Fibroblast of skin of back (primary cell): ENCODE measurements around the gene RREB1. TPM values are rescaled to one million over a fixed set of nuclear protein-coding genes. Genes with fewer than 3 reads are reported as not detected.
A peak's percentile ranks its signal among the peaks of the same experiment; 100 is the strongest.

Experiments used
- DNase-seq: peaks from one replicate; pipeline ENCODE4 v3.0.0-alpha.2; 2013
- polyA plus RNA-seq, 2 experiments: library from polyadenylated mRNA; unstranded; fragments of 120-200 nt; gene quantifications; one replicate each; pipeline ENCODE4 v1.2.1, GENCODE V29; 2013; ENCODE audit not compliant: insufficient read length in 2 of 2

RREB1 gene
- polyA plus RNA-seq (2013, experiment 1 of 2; ENCODE audit: insufficient read length): 11.1 TPM
- 10.5 TPM for polyA plus RNA-seq (2013, experiment 2 of 2; ENCODE audit: insufficient read length)

GRCh38 chr6:7107578-7108195, at the start of gene RREB1:
Gene RREB1, plus strand, starts transcription at chr6:7107961. Its CDS starts 73,951 bp downstream, at chr6:7181912.
- DNase-seq: peak; percentile 78

GRCh38 chr6:7058250-7058923, 49.4 kb upstream of the RREB1 start:
- DNase-seq: peak; percentile 95

- no peak for DNase-seq
These were observed 46.8 kb upstream of the RREB1 start for GRCh38 chr6:7060769-7061516.

GRCh38 chr6:7062451-7063162, 45.2 kb upstream of the RREB1 start:
- DNase-seq: no peak

GRCh38 chr6:7067305-7067704, 40.5 kb upstream of the RREB1 start:
- DNase-seq: no peak

- DNase-seq: no peak
These were observed 36.4 kb upstream of the RREB1 start for GRCh38 chr6:7071405-7071804.

GRCh38 chr6:7073082-7073820, 34.5 kb upstream of the RREB1 start:
- no peak for DNase-seq

GRCh38 chr6:7073821-7074525, 33.8 kb upstream of the RREB1 start:
- no peak for DNase-seq

GRCh38 chr6:7074870-7075269, 32.9 kb upstream of the RREB1 start:
- DNase-seq: no peak

GRCh38 chr6:7075341-7076000, 32.3 kb upstream of the RREB1 start:
- DNase-seq: no peak

GRCh38 chr6:7077856-7078255, 29.9 kb upstream of the RREB1 start:
- no peak for DNase-seq

GRCh38 chr6:7078856-7079255, 28.9 kb upstream of the RREB1 start:
- no peak for DNase-seq

- no peak for DNase-seq
These were observed 27.4 kb upstream of the RREB1 start for GRCh38 chr6:7080311-7080710.

GRCh38 chr6:7085911-7086310, 21.9 kb upstream of the RREB1 start:
- peak; percentile 31 for DNase-seq

GRCh38 chr6:7086488-7086887, 21.3 kb upstream of the RREB1 start:
- DNase-seq: peak; percentile 18

- DNase-seq: peak; percentile 29
These were observed 20.7 kb upstream of the RREB1 start for GRCh38 chr6:7087066-7087465.

- DNase-seq: no peak
These were observed 20.2 kb upstream of the RREB1 start for GRCh38 chr6:7087491-7087979.

GRCh38 chr6:7088076-7088742, 19.6 kb upstream of the RREB1 start:
- DNase-seq: no peak

GRCh38 chr6:7098993-7099392, 8.8 kb upstream of the RREB1 start:
- no peak for DNase-seq
